ENCODE data around the gene ZNF446. TPM values are rescaled to one million over a fixed set of nuclear protein-coding genes. Genes with fewer than 3 reads are reported as not detected.

ZNF446 gene
- total and polyA plus RNA-seq, 2 donors (not counting 1 experiment from before 2014, with no cell fraction given): 2.4 to 9.4 TPM

DNA sequence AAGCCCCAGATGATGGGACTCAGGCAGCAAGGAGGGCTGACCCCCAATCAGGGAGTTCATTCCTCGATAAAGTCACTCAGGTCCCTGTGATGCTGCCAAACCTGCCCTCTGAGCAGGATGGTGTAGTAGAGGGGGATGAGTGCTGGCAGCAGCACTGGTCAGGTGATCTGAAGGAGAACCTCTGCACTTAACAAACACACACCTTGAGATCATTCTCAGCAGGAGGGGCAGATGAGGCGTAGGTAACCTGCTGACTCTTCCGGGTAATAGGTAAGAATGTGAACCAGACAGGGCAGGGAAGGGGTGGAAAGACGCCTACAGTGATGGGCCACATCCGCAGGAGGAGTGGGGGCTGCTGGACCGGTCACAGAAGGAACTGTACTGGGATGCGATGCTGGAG lies 3.2 kb downstream of the ZNF446 start:
- peaks cover 4% of the 10 kb centered on the region for H3K36me3 ChIP-seq (ENCODE audit: control insufficient read depth, insufficient read depth, low read length)
- no peak for TF ChIP-seq EZH2 (IDR thresholded peaks at IDR 0.05; ENCODE audit: low read length, missing control alignments)
- TF ChIP-seq CTCF (conservative IDR thresholded peaks at IDR 0.05 in 1 of 2, IDR thresholded peaks at IDR 0.05 in 1 of 2; ENCODE audit: low read depth in 1 of 2, low read length in 2 of 2): no peak
- no peak overlapping the region for H3K9ac ChIP-seq (ENCODE audit: insufficient read depth, low read length)
- DNase-seq (ENCODE audit: low read depth in 2 of 2): no peak
- no peaks in the 10 kb centered on the region for H4K20me1 ChIP-seq (ENCODE audit: control insufficient read depth, extremely low read depth, insufficient read depth, low read length)
- no peaks in the 10 kb centered on the region for H3K79me2 ChIP-seq (ENCODE audit: control insufficient read depth, insufficient read depth, low read length)
- H3K27me3 ChIP-seq (ENCODE audit: control insufficient read depth, insufficient read depth, low read length): no peaks in the 10 kb centered on the region
- H2AFZ ChIP-seq (ENCODE audit: low read length): no peak overlapping the region
- no peak overlapping the region for H3K4me3 ChIP-seq (replicated peaks in 1 of 4; ENCODE audit: control extremely low read depth in 1 of 4, insufficient read depth in 1 of 4, low read depth in 3 of 4, low read length in 4 of 4)
- H3K4me2 ChIP-seq (ENCODE audit: extremely low read depth, insufficient read depth, low read length): no peak overlapping the region
- H3K9me3 ChIP-seq (ENCODE audit: control insufficient read depth, insufficient read depth, low read depth, low read length): no peaks in the 10 kb centered on the region
- no peak overlapping the region for H3K27ac ChIP-seq (ENCODE audit: insufficient read depth, low read length)
- H3K4me1 ChIP-seq (ENCODE audit: control insufficient read depth, extremely low read depth, insufficient read depth, low read length): peaks cover 17% of the 10 kb centered on the region

DNA sequence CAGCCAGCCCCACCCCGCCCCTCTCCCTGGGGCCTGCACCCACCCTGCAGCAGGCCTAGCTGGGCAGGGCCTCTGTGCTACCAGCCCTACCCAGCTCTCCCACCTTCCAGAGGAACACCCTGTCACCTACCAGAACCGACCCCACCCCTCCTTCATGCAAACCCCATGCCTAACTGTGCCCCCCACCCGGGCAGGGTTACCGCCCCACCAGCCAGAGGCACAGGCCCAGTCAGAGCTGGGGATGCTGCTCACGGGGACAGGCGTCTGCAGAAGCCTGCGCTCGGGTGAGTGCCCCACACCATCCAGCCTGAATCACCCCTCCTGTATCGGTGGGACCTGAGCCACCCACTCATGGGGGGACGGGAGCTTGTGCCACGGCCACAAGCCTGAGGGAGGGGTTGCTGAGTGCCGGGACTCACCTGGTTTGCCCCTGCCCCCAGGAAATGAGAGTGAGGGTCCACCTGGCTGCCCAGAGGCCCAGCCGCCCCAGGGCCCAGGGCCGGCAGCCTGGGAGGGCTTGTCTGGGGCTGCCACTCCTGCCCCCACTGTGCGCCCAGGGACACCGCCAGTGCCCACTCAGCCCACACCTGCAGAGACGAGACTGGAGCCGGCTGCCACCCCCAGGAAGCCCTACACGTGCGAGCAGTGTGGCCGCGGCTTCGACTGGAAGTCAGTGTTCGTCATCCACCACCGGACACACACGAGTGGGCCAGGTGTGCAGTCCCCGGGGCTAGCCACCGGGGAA lies 3.8 kb downstream of the ZNF446 start:
- Histone ChIP-seq H3K9ac (ENCODE audit: insufficient read depth, low read length) (no peak overlapping the region), H3K4me2 (ENCODE audit: extremely low read depth, insufficient read depth, low read length) (no peak overlapping the region), H2AFZ (ENCODE audit: low read length) (no peak overlapping the region), H3K79me2 (ENCODE audit: control insufficient read depth, insufficient read depth, low read length) (no peaks in the 10 kb centered on the region), H3K27me3 (ENCODE audit: control insufficient read depth, insufficient read depth, low read length) (no peaks in the 10 kb centered on the region), H3K4me1 (ENCODE audit: control insufficient read depth, extremely low read depth, insufficient read depth, low read length) (peaks cover 12% of the 10 kb centered on the region), H4K20me1 (ENCODE audit: control insufficient read depth, extremely low read depth, insufficient read depth, low read length) (no peaks in the 10 kb centered on the region), H3K9me3 (ENCODE audit: control insufficient read depth, insufficient read depth, low read depth, low read length) (no peaks in the 10 kb centered on the region), H3K27ac (ENCODE audit: insufficient read depth, low read length) (no peak overlapping the region), H3K36me3 (ENCODE audit: control insufficient read depth, insufficient read depth, low read length) (peaks cover 4% of the 10 kb centered on the region), H3K4me3 (replicated peaks in 1 of 4; ENCODE audit: control extremely low read depth in 1 of 4, insufficient read depth in 1 of 4, low read depth in 3 of 4, low read length in 4 of 4) (no peak overlapping the region)
- TF ChIP-seq CTCF (conservative IDR thresholded peaks at IDR 0.05 in 1 of 2, IDR thresholded peaks at IDR 0.05 in 1 of 2; ENCODE audit: low read depth in 1 of 2, low read length in 2 of 2) (no peak), EZH2 (IDR thresholded peaks at IDR 0.05; ENCODE audit: low read length, missing control alignments) (no peak)
- no peak for DNase-seq (ENCODE audit: low read depth in 2 of 2)

GRCh38 chr19:58480481-58480830 lies 4.3 kb downstream of the ZNF446 start:
- no peak overlapping the region for H3K4me2 ChIP-seq (ENCODE audit: extremely low read depth, insufficient read depth, low read length)
- H4K20me1 ChIP-seq (ENCODE audit: control insufficient read depth, extremely low read depth, insufficient read depth, low read length): no peaks in the 10 kb centered on the region
- H3K79me2 ChIP-seq (ENCODE audit: control insufficient read depth, insufficient read depth, low read length): no peaks in the 10 kb centered on the region
- no peaks in the 10 kb centered on the region for H3K9me3 ChIP-seq (ENCODE audit: control insufficient read depth, insufficient read depth, low read depth, low read length)
- no peak overlapping the region for H3K4me3 ChIP-seq (replicated peaks in 1 of 4; ENCODE audit: control extremely low read depth in 1 of 4, insufficient read depth in 1 of 4, low read depth in 3 of 4, low read length in 4 of 4)
- peaks cover 4% of the 10 kb centered on the region for H3K36me3 ChIP-seq (ENCODE audit: control insufficient read depth, insufficient read depth, low read length)
- H3K27ac ChIP-seq (ENCODE audit: insufficient read depth, low read length): no peak overlapping the region
- H2AFZ ChIP-seq (ENCODE audit: low read length): no peak overlapping the region
- H3K27me3 ChIP-seq (ENCODE audit: control insufficient read depth, insufficient read depth, low read length): no peaks in the 10 kb centered on the region
- TF ChIP-seq EZH2 (IDR thresholded peaks at IDR 0.05; ENCODE audit: low read length, missing control alignments) (no peak), CTCF (conservative IDR thresholded peaks at IDR 0.05 in 1 of 2, IDR thresholded peaks at IDR 0.05 in 1 of 2; ENCODE audit: low read depth in 1 of 2, low read length in 2 of 2) (no peak)
- H3K4me1 ChIP-seq (ENCODE audit: control insufficient read depth, extremely low read depth, insufficient read depth, low read length): peaks cover 8% of the 10 kb centered on the region
- H3K9ac ChIP-seq (ENCODE audit: insufficient read depth, low read length): no peak overlapping the region
- no peak for DNase-seq (ENCODE audit: low read depth in 2 of 2)
